Panc1 (cell line): ENCODE measurements around the gene CSDE1. TPM values are rescaled to one million over a fixed set of nuclear protein-coding genes. Genes with fewer than 3 reads are reported as not detected.

Experiments
- ATAC-seq: fragments of 200-7000 bp; cut with Tn5 transposase; 2 replicates; pipeline ENCODE4 v1.9.1; 2020; ENCODE audit warnings: mild to moderate bottlenecking, moderate library complexity
- BruUV-seq: library from RNA; stranded (reverse); fragments of 400-500 nt; replicated peaks from 2 replicates; lab custom pipeline; 2021; lab: Mats Ljungman, UMichigan
- CTCF ChIA-PET: fragments of 300-600 bp; sonication (Branson Sonifier 250); formaldehyde crosslinking; loops from one replicate; lab custom pipeline; 2022; ENCODE audit warnings: antibody characterized with exemption; lab: Charles Lee
- POLR2A ChIA-PET: fragments of 300-600 bp; sonication (Branson Sonifier 250); formaldehyde crosslinking; loops from one replicate; lab custom pipeline; 2022; ENCODE audit warnings: antibody characterized with exemption; lab: Charles Lee
- DNase-seq: peaks from one replicate; pipeline ENCODE4 v3.0.0-alpha.2; 2010; ENCODE audit warnings: low read depth, low spot score
- H3K27ac ChIP-seq: 2 replicates; pipeline ENCODE4 v1.5.1; 2011; ENCODE audit warnings: mild to moderate bottlenecking, low read length, inconsistent platforms
- H3K27me3 ChIP-seq: fragments of 200-500 bp; sonication (Bioruptor generic); 2 replicates; pipeline ENCODE4 v1.6.0; 2014; ENCODE audit warnings: low read length, inconsistent platforms; ENCODE audit not compliant: control insufficient read depth, insufficient read depth
- H3K36me3 ChIP-seq: fragments of 200-500 bp; sonication (Bioruptor generic); 2 replicates; pipeline ENCODE4 v1.5.1; 2014; ENCODE audit warnings: inconsistent platforms, mild to moderate bottlenecking, low read length, moderate library complexity; ENCODE audit not compliant: control insufficient read depth, insufficient read depth
- H3K4me1 ChIP-seq: 2 replicates; pipeline ENCODE4 v1.5.1; 2011; ENCODE audit warnings: inconsistent platforms, mild to moderate bottlenecking, low read length, moderate library complexity; ENCODE audit not compliant: control insufficient read depth, insufficient read depth
- H3K4me3 ChIP-seq, 2 experiments: 2 replicates each; pipeline ENCODE4 v1.5.1; 2011 to 2012; ENCODE audit warnings: low read depth in 2 of 2, low read length in 2 of 2, mild to moderate bottlenecking in 2 of 2, inconsistent platforms in 1 of 2, moderate library complexity in 1 of 2
- H3K9me3 ChIP-seq: fragments of 200-500 bp; sonication (Bioruptor generic); 2 replicates; pipeline ENCODE4 v1.5.1; 2014; ENCODE audit warnings: low read depth, mild to moderate bottlenecking, inconsistent platforms, low read length, moderate library complexity; ENCODE audit not compliant: control insufficient read depth, insufficient read depth
- CTCF ChIP-seq: fragments of 450-650 bp; IDR thresholded peaks from 2 replicates; pipeline ENCODE4 v1.5.1; 2017; ENCODE audit warnings: mild to moderate bottlenecking
- POLR2AphosphoS5 ChIP-seq: IDR thresholded peaks from 2 replicates; pipeline ENCODE4 v1.6.1; 2012; ENCODE audit warnings: mild to moderate bottlenecking, low read depth, low read length, moderate library complexity
- REST ChIP-seq, 2 experiments: IDR thresholded peaks; 2 replicates each; pipeline ENCODE4 v1.6.1; 2011 to 2012; ENCODE audit warnings: low read depth in 2 of 2, control low read depth in 1 of 2, low read length in 1 of 2, mild to moderate bottlenecking in 1 of 2, moderate library complexity in 1 of 2; ENCODE audit not compliant: insufficient read depth in 1 of 2
- SIN3A ChIP-seq: IDR thresholded peaks from 2 replicates; pipeline ENCODE4 v1.6.1; 2012; ENCODE audit warnings: low read depth, mild to moderate bottlenecking, low read length, moderate library complexity, borderline replicate concordance; ENCODE audit not compliant: insufficient read depth
- TCF7L2 ChIP-seq: IDR thresholded peaks from 2 replicates; pipeline ENCODE4 v1.6.1; 2011; ENCODE audit warnings: mild to moderate bottlenecking, low read depth, low read length, inconsistent platforms
- in situ Hi-C: cut with HindIII; loops from 2 replicates; pipeline ENCODE4 v1.10.0; 2016; ENCODE audit warnings: low sequenced_read_pairs, low pct_unique_long_range_greater_than_20kb
- intact Hi-C: fragments of 100-400 bp; cut with micrococcal nuclease; formaldehyde crosslinking; loops from one replicate; pipeline ENCODE4 v1.10.0; 2022; ENCODE audit not compliant: unreplicated experiment
- total RNA-seq: library from RNA; stranded (reverse); gene quantifications from one replicate; pipeline ENCODE4 v1.2.1, GENCODE V29; 2021; ENCODE audit not compliant: unreplicated experiment

CSDE1 gene
- total RNA-seq, 1 experiment from 2014 or later: 347 TPM

- Histone ChIP-seq H3K27me3 (peaks cover 2% of the 10 kb centered on the region; the same call in 1 of the 2 replicates), H3K9me3 (no peaks in the 10 kb centered on the region), H3K4me1 (no peaks in the 10 kb centered on the region), H3K27ac (no peak overlapping the region), H3K4me3 (peak overlapping the region; percentile 59 to 71), H3K36me3 (no peaks in the 10 kb centered on the region; the same call in 1 of the 2 replicates)
- BruUV-seq: no TSS peak
- in situ Hi-C loops: no loop called here
- ChIA-PET POLR2A (interaction anchor here (0.6 kb wide), 1 partner anchor 724 kb away, joined by 5 read pairs; no protein-coding TSS in a partner anchor), CTCF (no interaction called here)
- intact Hi-C loops: loop anchor here (5.0 kb wide), 1 partner anchor 323 kb away; no protein-coding TSS in a partner anchor
- TF ChIP-seq REST (IDR thresholded peaks at IDR 0.05; ENCODE audit: insufficient read depth in 1 of 2, low read depth in 2 of 2, low read length in 1 of 2) (no peak), CTCF (no peak), TCF7L2 (no peak), SIN3A (no peak), POLR2AphosphoS5 (no peak)
- DNase-seq (peak; percentile 27), ATAC-seq (peak; percentile 99)
Observed at GRCh38 chr1:114670083-114671010, 87.4 kb downstream of the CSDE1 start.

GRCh38 chr1:114669562-114670082, 88.2 kb downstream of the CSDE1 start, which contains the start of gene DENND2C:
Gene DENND2C (minus strand): TSS chr1:114670049. CDS start chr1:114625984, 44,065 bp downstream.
- in situ Hi-C loops (no loop called here), intact Hi-C loops (loop anchor here (5.0 kb wide), 1 partner anchor 322 kb away; no protein-coding TSS in a partner anchor)
- TF ChIP-seq CTCF (peak; percentile 15; the same call in 1 of the 2 replicates), POLR2AphosphoS5 (no peak)
- Histone ChIP-seq H3K36me3 (no peaks in the 10 kb centered on the region; the same call in 1 of the 2 replicates), H3K27ac (no peak within 1 kb of the TSS; the same call in 1 of the 2 replicates), H3K4me3 (peak within 1 kb of the TSS; percentile 59 to 71), H3K27me3 (peaks cover 2% of the 10 kb centered on the region; the same call in 1 of the 2 replicates), H3K9me3 (no peaks in the 10 kb centered on the region), H3K4me1 (no peaks in the 10 kb centered on the region)
- ATAC-seq (peak; percentile 85), DNase-seq (no peak)
- ChIA-PET CTCF (no interaction called here), POLR2A (interaction anchor here (0.5 to 0.6 kb wide), 2 partner anchors 36 to 725 kb away, joined by 3 to 5 read pairs; no protein-coding TSS in a partner anchor)
- no TSS peak for BruUV-seq
